Activated CD8-positive, alpha-beta memory T cell treated with anti-CD3 and anti-CD28 coated beads, Interleukin-2, amount 10 ng/mL, durations not matched to agents 7 days and 5 days (primary cell): ENCODE data around the gene TCIRG1. TPM values are rescaled to one million over a fixed set of nuclear protein-coding genes. Genes with fewer than 3 reads are reported as not detected.
A peak's percentile ranks its signal among the peaks of the same experiment; 100 is the strongest.

Source experiments
- ATAC-seq: fragments of 150-1000 bp; cut with Tn5 transposase; one replicate; pipeline ENCODE4 v1.10.0; 2021; ENCODE audit warnings: moderate library complexity
- CTCF ChIA-PET: fragments of 350-600 bp; sonication (Branson Sonifier 250); formaldehyde crosslinking; loops from one replicate; lab custom pipeline; 2021; ENCODE audit warnings: antibody characterized with exemption; lab: Charles Lee
- DNase-seq: peaks from one replicate; pipeline ENCODE4 v3.0.0-alpha.2; 2020
- H3K27ac Mint-ChIP-seq: one replicate; pipeline ENCODE4 v1.8.0; 2021; ENCODE audit warnings: mild to moderate bottlenecking, mixed read lengths
- H3K27me3 Mint-ChIP-seq: one replicate; pipeline ENCODE4 v1.8.0; 2021; ENCODE audit warnings: mixed read lengths
- H3K36me3 Mint-ChIP-seq: one replicate; pipeline ENCODE4 v1.8.0; 2021; ENCODE audit warnings: mild to moderate bottlenecking, mixed read lengths
- H3K4me1 Mint-ChIP-seq: one replicate; pipeline ENCODE4 v1.8.0; 2021; ENCODE audit warnings: mixed read lengths
- H3K4me3 Mint-ChIP-seq: one replicate; pipeline ENCODE4 v1.8.0; 2021; ENCODE audit warnings: mild to moderate bottlenecking, moderate library complexity, mixed read lengths
- H3K9me3 Mint-ChIP-seq: one replicate; pipeline ENCODE4 v1.8.0; 2022; ENCODE audit warnings: low read depth, mixed read lengths
- total RNA-seq, 2 experiments: library from RNA; stranded (reverse); gene quantifications; one replicate each; pipeline ENCODE4 v1.2.3, GENCODE V29; 2021

The TCIRG1 gene
- total RNA-seq, 2 experiments from 2014 or later = 235 to 311 TPM

GRCh38 chr11:68040957-68041591 lies 2.2 kb downstream of the TCIRG1 start:
- peak overlapping the region; percentile 91 for H3K27ac Mint-ChIP-seq
- no peaks in the 10 kb centered on the region for H3K9me3 Mint-ChIP-seq
- no peaks in the 10 kb centered on the region for H3K27me3 Mint-ChIP-seq
- DNase-seq (no peak), ATAC-seq (no peak)
- CTCF ChIA-PET = interaction anchor here (1.2 to 2.2 kb wide), 2 partner anchors 10 to 168 kb away, joined by 3 to 11 read pairs; partner anchors contain the start of gene NDUFS8
- H3K4me1 Mint-ChIP-seq = peaks cover 32% of the 10 kb centered on the region
- H3K36me3 Mint-ChIP-seq = peaks cover 4% of the 10 kb centered on the region
- H3K4me3 Mint-ChIP-seq = peak overlapping the region; percentile 89

GRCh38 chr11:68041617-68042218 lies 2.9 kb downstream of the TCIRG1 start:
- H3K27me3 Mint-ChIP-seq = no peaks in the 10 kb centered on the region
- CTCF ChIA-PET = interaction anchor here (1.2 kb wide), 1 partner anchor 167 kb away, joined by 3 read pairs; no protein-coding TSS in a partner anchor
- no peak overlapping the region for H3K4me3 Mint-ChIP-seq
- ATAC-seq (no peak), DNase-seq (no peak)
- peak overlapping the region; percentile 31 for H3K27ac Mint-ChIP-seq
- H3K9me3 Mint-ChIP-seq = no peaks in the 10 kb centered on the region
- peaks cover 25% of the 10 kb centered on the region for H3K4me1 Mint-ChIP-seq
- H3K36me3 Mint-ChIP-seq = peaks cover 5% of the 10 kb centered on the region

- no peak overlapping the region for H3K27ac Mint-ChIP-seq
- no peaks in the 10 kb centered on the region for H3K9me3 Mint-ChIP-seq
- CTCF ChIA-PET = no interaction called here
Observed at GRCh38 chr11:68042219-68043028, 3.6 kb downstream of the TCIRG1 start.

GRCh38 chr11:68043029-68043348 lies 4.2 kb downstream of the TCIRG1 start:
- Mint-ChIP-seq H3K4me3 (no peak overlapping the region), H3K27ac (no peak overlapping the region), H3K27me3 (no peaks in the 10 kb centered on the region), H3K4me1 (peaks cover 13% of the 10 kb centered on the region), H3K36me3 (peaks cover 8% of the 10 kb centered on the region), H3K9me3 (no peaks in the 10 kb centered on the region)
- ATAC-seq (no peak), DNase-seq (no peak)
- CTCF ChIA-PET = no interaction called here

More at GRCh38 chr11:68042219-68043028, 3.6 kb downstream of the TCIRG1 start:
- H3K4me1 Mint-ChIP-seq = peaks cover 18% of the 10 kb centered on the region
- no peak for DNase-seq
- H3K27me3 Mint-ChIP-seq = no peaks in the 10 kb centered on the region
- H3K36me3 Mint-ChIP-seq = peaks cover 8% of the 10 kb centered on the region
- no peak overlapping the region for H3K4me3 Mint-ChIP-seq
- ATAC-seq = no peak

- Mint-ChIP-seq H3K36me3 (peaks cover 8% of the 10 kb centered on the region), H3K27ac (no peak overlapping the region), H3K9me3 (no peaks in the 10 kb centered on the region), H3K27me3 (no peaks in the 10 kb centered on the region), H3K4me3 (no peak overlapping the region), H3K4me1 (peaks cover 11% of the 10 kb centered on the region)
- DNase-seq (no peak), ATAC-seq (no peak)
- CTCF ChIA-PET = no interaction called here
Observed at GRCh38 chr11:68043349-68044144, 4.7 kb downstream of the TCIRG1 start.

GRCh38 chr11:68044145-68044813 lies 5.5 kb downstream of the TCIRG1 start:
- ATAC-seq (no peak), DNase-seq (no peak)
- H3K9me3 Mint-ChIP-seq = no peaks in the 10 kb centered on the region
- peaks cover 11% of the 10 kb centered on the region for H3K4me1 Mint-ChIP-seq
- no peak overlapping the region for H3K27ac Mint-ChIP-seq
- H3K27me3 Mint-ChIP-seq = no peaks in the 10 kb centered on the region
- CTCF ChIA-PET = no interaction called here
- H3K36me3 Mint-ChIP-seq = peaks cover 11% of the 10 kb centered on the region
- no peak overlapping the region for H3K4me3 Mint-ChIP-seq

GRCh38 chr11:68044898-68045351 lies 6.1 kb downstream of the TCIRG1 start:
- H3K36me3 Mint-ChIP-seq = peaks cover 11% of the 10 kb centered on the region
- H3K4me3 Mint-ChIP-seq = no peak overlapping the region
- ATAC-seq = no peak
- no peaks in the 10 kb centered on the region for H3K9me3 Mint-ChIP-seq
- DNase-seq = no peak
- H3K27me3 Mint-ChIP-seq = no peaks in the 10 kb centered on the region
- peaks cover 9% of the 10 kb centered on the region for H3K4me1 Mint-ChIP-seq
- H3K27ac Mint-ChIP-seq = no peak overlapping the region
- CTCF ChIA-PET = no interaction called here

- H3K9me3 Mint-ChIP-seq = no peaks in the 10 kb centered on the region
- CTCF ChIA-PET = no interaction called here
Observed at GRCh38 chr11:68047437-68048290, 8.8 kb downstream of the TCIRG1 start.

GRCh38 chr11:68048681-68049508 lies 10.1 kb downstream of the TCIRG1 start:
- H3K27ac Mint-ChIP-seq = no peak overlapping the region
- DNase-seq (no peak), ATAC-seq (no peak)
- H3K27me3 Mint-ChIP-seq = no peaks in the 10 kb centered on the region
- H3K4me3 Mint-ChIP-seq = no peak overlapping the region
- H3K36me3 Mint-ChIP-seq = peaks cover 21% of the 10 kb centered on the region
- CTCF ChIA-PET = no interaction called here
- no peaks in the 10 kb centered on the region for H3K4me1 Mint-ChIP-seq
- no peaks in the 10 kb centered on the region for H3K9me3 Mint-ChIP-seq

More at GRCh38 chr11:68047437-68048290, 8.8 kb downstream of the TCIRG1 start:
- H3K27me3 Mint-ChIP-seq = no peaks in the 10 kb centered on the region
- no peak overlapping the region for H3K4me3 Mint-ChIP-seq
- no peak overlapping the region for H3K27ac Mint-ChIP-seq
- DNase-seq (no peak), ATAC-seq (no peak)
- H3K4me1 Mint-ChIP-seq = no peaks in the 10 kb centered on the region
- peaks cover 21% of the 10 kb centered on the region for H3K36me3 Mint-ChIP-seq

- ATAC-seq (no peak), DNase-seq (no peak)
- peaks cover 21% of the 10 kb centered on the region for H3K36me3 Mint-ChIP-seq
- no peak overlapping the region for H3K27ac Mint-ChIP-seq
- no peaks in the 10 kb centered on the region for H3K4me1 Mint-ChIP-seq
- no peak overlapping the region for H3K4me3 Mint-ChIP-seq
- H3K27me3 Mint-ChIP-seq = no peaks in the 10 kb centered on the region
- CTCF ChIA-PET = no interaction called here
- no peaks in the 10 kb centered on the region for H3K9me3 Mint-ChIP-seq
Observed at GRCh38 chr11:68049509-68050370, 10.9 kb downstream of the TCIRG1 start.

- no peak overlapping the region for H3K27ac Mint-ChIP-seq
- no peak for DNase-seq
- no peak overlapping the region for H3K4me3 Mint-ChIP-seq
- no peaks in the 10 kb centered on the region for H3K4me1 Mint-ChIP-seq
- peaks cover 21% of the 10 kb centered on the region for H3K36me3 Mint-ChIP-seq
- H3K27me3 Mint-ChIP-seq = no peaks in the 10 kb centered on the region
- CTCF ChIA-PET = no interaction called here
- H3K9me3 Mint-ChIP-seq = no peaks in the 10 kb centered on the region
- no peak for ATAC-seq
Observed at GRCh38 chr11:68050371-68050841, 11.6 kb downstream of the TCIRG1 start.
